Measurements from ENCODE around the gene ZNF446. TPM values are rescaled to one million over a fixed set of nuclear protein-coding genes. Genes with fewer than 3 reads are reported as not detected.
A peak's percentile ranks its signal among the peaks of the same experiment; 100 is the strongest.

ZNF446 gene
- total and polyA plus RNA-seq, 9 of the 15 experiments (the other 6 are each of a cell fraction or from before 2014, with no cell fraction given) = 0.07 to 4.8 (median 1.2) TPM

- TF ChIP-seq SETDB1 (IDR thresholded peaks at IDR 0.05; ENCODE audit: low read length) (no peak), KAT2B (IDR thresholded peaks at IDR 0.05; ENCODE audit: low read depth, low read length) (no peak), ARHGAP35 (IDR thresholded peaks at IDR 0.05; ENCODE audit: partially characterized antibody) (no peak), RBM17 (IDR thresholded peaks at IDR 0.05; ENCODE audit: borderline replicate concordance, low read depth, low read length) (no peak), ZNF347 (CRISPR knock-in tag; IDR thresholded peaks at IDR 0.05; ENCODE audit: low read depth) (no peak), ZNF408 (CRISPR knock-in tag; IDR thresholded peaks at IDR 0.05; ENCODE audit: low read depth) (no peak), ZNF316 (IDR thresholded peaks at IDR 0.05) (no peak), RFX1 (IDR thresholded peaks at IDR 0.05) (peak; percentile 83; the same call in 1 of the 2 replicates)
- TF ChIP-seq, protein P1, sequence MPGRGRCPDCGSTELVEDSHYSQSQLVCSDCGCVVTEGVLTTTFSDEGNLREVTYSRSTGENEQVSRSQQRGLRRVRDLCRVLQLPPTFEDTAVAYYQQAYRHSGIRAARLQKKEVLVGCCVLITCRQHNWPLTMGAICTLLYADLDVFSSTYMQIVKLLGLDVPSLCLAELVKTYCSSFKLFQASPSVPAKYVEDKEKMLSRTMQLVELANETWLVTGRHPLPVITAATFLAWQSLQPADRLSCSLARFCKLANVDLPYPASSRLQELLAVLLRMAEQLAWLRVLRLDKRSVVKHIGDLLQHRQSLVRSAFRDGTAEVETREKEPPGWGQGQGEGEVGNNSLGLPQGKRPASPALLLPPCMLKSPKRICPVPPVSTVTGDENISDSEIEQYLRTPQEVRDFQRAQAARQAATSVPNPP (IDR thresholded peaks at IDR 0.05; ENCODE audit: borderline replicate concordance, insufficient read depth, insufficient read length) = no peak
- TF ChIP-seq, protein P2, sequence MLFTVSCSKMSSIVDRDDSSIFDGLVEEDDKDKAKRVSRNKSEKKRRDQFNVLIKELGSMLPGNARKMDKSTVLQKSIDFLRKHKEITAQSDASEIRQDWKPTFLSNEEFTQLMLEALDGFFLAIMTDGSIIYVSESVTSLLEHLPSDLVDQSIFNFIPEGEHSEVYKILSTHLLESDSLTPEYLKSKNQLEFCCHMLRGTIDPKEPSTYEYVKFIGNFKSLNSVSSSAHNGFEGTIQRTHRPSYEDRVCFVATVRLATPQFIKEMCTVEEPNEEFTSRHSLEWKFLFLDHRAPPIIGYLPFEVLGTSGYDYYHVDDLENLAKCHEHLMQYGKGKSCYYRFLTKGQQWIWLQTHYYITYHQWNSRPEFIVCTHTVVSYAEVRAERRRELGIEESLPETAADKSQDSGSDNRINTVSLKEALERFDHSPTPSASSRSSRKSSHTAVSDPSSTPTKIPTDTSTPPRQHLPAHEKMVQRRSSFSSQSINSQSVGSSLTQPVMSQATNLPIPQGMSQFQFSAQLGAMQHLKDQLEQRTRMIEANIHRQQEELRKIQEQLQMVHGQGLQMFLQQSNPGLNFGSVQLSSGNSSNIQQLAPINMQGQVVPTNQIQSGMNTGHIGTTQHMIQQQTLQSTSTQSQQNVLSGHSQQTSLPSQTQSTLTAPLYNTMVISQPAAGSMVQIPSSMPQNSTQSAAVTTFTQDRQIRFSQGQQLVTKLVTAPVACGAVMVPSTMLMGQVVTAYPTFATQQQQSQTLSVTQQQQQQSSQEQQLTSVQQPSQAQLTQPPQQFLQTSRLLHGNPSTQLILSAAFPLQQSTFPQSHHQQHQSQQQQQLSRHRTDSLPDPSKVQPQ (CRISPR knock-in tag; IDR thresholded peaks at IDR 0.05; ENCODE audit: borderline replicate concordance) = no peak
- TF ChIP-seq, protein P3, sequence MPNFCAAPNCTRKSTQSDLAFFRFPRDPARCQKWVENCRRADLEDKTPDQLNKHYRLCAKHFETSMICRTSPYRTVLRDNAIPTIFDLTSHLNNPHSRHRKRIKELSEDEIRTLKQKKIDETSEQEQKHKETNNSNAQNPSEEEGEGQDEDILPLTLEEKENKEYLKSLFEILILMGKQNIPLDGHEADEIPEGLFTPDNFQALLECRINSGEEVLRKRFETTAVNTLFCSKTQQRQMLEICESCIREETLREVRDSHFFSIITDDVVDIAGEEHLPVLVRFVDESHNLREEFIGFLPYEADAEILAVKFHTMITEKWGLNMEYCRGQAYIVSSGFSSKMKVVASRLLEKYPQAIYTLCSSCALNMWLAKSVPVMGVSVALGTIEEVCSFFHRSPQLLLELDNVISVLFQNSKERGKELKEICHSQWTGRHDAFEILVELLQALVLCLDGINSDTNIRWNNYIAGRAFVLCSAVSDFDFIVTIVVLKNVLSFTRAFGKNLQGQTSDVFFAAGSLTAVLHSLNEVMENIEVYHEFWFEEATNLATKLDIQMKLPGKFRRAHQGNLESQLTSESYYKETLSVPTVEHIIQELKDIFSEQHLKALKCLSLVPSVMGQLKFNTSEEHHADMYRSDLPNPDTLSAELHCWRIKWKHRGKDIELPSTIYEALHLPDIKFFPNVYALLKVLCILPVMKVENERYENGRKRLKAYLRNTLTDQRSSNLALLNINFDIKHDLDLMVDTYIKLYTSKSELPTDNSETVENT (CRISPR knock-in tag; IDR thresholded peaks at IDR 0.05) = 0 out of 2 replicates have a peak, but pooled peaks have one; percentile 23
- TF ChIP-seq, protein P4, sequence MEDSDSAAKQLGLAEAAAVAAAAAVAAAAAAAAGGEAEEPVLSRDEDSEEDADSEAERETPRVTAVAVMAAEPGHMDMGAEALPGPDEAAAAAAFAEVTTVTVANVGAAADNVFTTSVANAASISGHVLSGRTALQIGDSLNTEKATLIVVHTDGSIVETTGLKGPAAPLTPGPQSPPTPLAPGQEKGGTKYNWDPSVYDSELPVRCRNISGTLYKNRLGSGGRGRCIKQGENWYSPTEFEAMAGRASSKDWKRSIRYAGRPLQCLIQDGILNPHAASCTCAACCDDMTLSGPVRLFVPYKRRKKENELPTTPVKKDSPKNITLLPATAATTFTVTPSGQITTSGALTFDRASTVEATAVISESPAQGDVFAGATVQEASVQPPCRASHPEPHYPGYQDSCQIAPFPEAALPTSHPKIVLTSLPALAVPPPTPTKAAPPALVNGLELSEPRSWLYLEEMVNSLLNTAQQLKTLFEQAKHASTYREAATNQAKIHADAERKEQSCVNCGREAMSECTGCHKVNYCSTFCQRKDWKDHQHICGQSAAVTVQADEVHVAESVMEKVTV (CRISPR knock-in tag; IDR thresholded peaks at IDR 0.05) = peak; percentile 74
- TF ChIP-seq, protein P5, sequence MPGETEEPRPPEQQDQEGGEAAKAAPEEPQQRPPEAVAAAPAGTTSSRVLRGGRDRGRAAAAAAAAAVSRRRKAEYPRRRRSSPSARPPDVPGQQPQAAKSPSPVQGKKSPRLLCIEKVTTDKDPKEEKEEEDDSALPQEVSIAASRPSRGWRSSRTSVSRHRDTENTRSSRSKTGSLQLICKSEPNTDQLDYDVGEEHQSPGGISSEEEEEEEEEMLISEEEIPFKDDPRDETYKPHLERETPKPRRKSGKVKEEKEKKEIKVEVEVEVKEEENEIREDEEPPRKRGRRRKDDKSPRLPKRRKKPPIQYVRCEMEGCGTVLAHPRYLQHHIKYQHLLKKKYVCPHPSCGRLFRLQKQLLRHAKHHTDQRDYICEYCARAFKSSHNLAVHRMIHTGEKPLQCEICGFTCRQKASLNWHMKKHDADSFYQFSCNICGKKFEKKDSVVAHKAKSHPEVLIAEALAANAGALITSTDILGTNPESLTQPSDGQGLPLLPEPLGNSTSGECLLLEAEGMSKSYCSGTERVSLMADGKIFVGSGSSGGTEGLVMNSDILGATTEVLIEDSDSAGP (CRISPR knock-in tag; IDR thresholded peaks at IDR 0.05) = 0 out of 2 replicates have a peak, but pooled peaks have one; percentile 64
- TF ChIP-seq, protein P6, sequence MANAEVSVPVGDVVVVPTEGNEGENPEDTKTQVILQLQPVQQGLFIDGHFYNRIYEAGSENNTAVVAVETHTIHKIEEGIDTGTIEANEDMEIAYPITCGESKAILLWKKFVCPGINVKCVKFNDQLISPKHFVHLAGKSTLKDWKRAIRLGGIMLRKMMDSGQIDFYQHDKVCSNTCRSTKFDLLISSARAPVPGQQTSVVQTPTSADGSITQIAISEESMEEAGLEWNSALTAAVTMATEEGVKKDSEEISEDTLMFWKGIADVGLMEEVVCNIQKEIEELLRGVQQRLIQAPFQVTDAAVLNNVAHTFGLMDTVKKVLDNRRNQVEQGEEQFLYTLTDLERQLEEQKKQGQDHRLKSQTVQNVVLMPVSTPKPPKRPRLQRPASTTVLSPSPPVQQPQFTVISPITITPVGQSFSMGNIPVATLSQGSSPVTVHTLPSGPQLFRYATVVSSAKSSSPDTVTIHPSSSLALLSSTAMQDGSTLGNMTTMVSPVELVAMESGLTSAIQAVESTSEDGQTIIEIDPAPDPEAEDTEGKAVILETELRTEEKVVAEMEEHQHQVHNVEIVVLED (CRISPR knock-in tag; IDR thresholded peaks at IDR 0.05) = peak; percentile 88
These were observed 43.5 kb downstream of the ZNF446 start, which contains the start of gene ZBTB45 (continued) for GRCh38 chr19:58519355-58520256.
